Suprapubic skin (tissue), 4 donors: ENCODE measurements around the gene IGF2BP2.

ENCODE experiments used
- CTCF ChIP-seq, 2 donors: fragments of 200-600 bp in 1 of 2; fragments of 450-650 bp in 1 of 2; sonication (generic) in 1 of 2; IDR thresholded peaks; one replicate each; pipeline ENCODE4 v1.5.1; 2016 to 2019; ENCODE audit warnings: antibody characterized with exemption in 2 of 2, mild to moderate bottlenecking in 1 of 2, moderate library complexity in 1 of 2
- POLR2A ChIP-seq, 2 donors: fragments of 450-650 bp; IDR thresholded peaks; one replicate each; pipeline ENCODE4 v1.6.1; 2017; ENCODE audit warnings: antibody characterized with exemption in 2 of 2, mild to moderate bottlenecking in 2 of 2, moderate library complexity in 2 of 2
- POLR2AphosphoS5 ChIP-seq, 3 donors: sonication (generic); formaldehyde crosslinking; IDR thresholded peaks; one replicate each; pipeline ENCODE4 v1.6.1; 2017; ENCODE audit warnings: antibody characterized with exemption in 3 of 3

GRCh38 chr3:185658504-185658912 is 166.3 kb downstream of the IGF2BP2 start:
- TF ChIP-seq CTCF (IDR thresholded peaks at IDR 0.05) (no peak), POLR2A (IDR thresholded peaks at IDR 0.05) (no peak), POLR2AphosphoS5 (IDR thresholded peaks at IDR 0.05) (peak in 2 of 3 donors; percentile 69 to 88)
